Glomerular endothelial cell (primary cell): Measurements from ENCODE around the gene ZNF423. TPM values are rescaled to one million over a fixed set of nuclear protein-coding genes. Genes with fewer than 3 reads are reported as not detected.

Experiments used
- DNase-seq: peaks from one replicate; pipeline ENCODE4 v3.0.0-alpha.2; 2011; ENCODE audit warnings: low read depth, low spot score; ENCODE audit errors: extremely low read depth
- total RNA-seq: library from RNA; depleted of rRNA; stranded (reverse); fragments of >200 nt; gene quantifications from 2 replicates; pipeline ENCODE4 v1.2.3, GENCODE V29; 2015

Gene ZNF423
- total RNA-seq, 1 donor from 2014 or later = 3.4 TPM

DNA sequence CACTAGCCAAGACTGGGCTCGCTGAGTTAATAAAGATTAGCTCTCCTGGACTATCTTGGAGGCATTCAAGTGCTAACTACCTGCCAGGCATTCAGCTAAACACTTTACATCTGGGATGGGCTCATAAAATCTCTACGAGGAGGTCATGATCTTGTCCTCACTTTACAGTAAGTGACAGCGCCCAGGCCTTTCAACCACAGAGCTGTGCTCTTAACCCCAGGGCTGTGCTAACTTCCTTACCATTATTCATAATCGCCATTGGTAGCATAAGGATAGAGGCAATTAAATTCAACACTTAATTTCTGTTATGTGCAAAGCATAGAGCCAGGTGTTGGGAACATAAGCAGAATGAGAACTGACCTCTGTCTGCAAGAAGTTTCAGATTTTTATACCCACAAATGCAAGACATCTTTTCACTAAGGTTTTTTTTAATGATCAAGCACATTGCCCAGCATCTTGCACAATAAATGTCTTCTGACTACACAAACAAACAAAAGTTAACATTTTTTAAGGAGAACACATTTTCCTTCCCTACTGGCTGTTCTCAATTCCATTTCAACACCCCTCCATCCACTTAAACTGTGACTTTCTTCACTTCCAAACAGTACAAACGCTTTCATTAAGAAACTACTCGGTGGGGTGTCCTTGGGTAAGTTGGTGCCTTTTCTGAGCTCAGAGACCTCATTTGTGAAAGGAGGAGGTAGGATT, 310.0 kb downstream of the ZNF423 start:
- no peak for DNase-seq

DNA sequence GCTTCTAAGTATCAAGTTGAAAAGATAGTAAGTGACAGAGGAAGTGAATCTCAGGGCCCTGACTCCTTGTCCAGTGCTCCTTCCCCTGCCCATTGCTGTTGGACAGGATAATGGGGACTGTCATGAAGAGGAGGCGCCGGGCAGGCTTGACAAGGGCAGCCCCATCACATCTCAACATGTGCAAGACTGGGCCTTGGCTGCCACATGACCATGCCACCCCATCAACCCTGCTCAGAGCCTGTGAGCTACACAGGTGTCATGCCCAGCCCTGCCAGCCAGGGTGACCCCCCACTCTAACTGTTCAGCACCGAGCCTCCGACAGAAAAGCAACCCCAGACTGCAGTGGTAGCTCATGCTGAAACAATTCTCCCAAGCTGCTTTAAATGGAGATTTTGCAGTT, 310.7 kb downstream of the ZNF423 start:
- no peak for DNase-seq

DNA sequence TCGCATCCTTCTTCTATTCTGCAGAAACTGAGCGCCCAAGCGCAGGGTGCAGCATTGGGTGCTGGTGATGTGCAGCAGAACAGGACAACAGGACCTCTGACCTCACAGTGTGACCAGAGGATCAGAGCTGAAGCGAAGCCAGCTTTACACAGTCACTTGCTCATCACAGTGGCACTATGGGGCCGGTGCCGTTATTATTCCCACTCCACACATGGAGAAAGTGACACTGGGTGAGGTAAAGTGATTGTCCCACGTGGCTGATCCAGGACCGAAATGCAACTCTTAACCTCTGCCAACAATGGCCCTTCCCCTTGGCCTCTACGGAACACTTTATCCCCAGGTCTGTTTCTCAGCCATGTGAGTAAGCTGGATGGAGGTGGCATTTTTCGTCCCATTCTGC, 311.1 kb downstream of the ZNF423 start:
- DNase-seq = no peak

DNA sequence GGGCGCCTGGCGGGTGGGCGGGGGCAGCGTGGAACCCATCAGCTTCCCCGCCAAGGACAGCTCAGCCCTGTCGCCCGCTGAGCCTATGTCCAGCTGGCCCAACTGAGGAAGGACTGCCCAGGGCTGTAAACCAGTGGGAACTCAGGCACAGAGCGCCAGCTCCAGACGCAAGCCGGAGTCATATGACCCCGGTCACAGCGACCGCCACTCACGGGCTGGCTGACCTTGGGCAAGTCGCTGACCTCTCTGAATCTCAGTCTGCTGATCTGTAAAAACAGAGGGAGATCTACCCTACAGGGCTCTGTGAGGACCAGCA, 312.3 kb downstream of the ZNF423 start:
- DNase-seq = no peak

DNA sequence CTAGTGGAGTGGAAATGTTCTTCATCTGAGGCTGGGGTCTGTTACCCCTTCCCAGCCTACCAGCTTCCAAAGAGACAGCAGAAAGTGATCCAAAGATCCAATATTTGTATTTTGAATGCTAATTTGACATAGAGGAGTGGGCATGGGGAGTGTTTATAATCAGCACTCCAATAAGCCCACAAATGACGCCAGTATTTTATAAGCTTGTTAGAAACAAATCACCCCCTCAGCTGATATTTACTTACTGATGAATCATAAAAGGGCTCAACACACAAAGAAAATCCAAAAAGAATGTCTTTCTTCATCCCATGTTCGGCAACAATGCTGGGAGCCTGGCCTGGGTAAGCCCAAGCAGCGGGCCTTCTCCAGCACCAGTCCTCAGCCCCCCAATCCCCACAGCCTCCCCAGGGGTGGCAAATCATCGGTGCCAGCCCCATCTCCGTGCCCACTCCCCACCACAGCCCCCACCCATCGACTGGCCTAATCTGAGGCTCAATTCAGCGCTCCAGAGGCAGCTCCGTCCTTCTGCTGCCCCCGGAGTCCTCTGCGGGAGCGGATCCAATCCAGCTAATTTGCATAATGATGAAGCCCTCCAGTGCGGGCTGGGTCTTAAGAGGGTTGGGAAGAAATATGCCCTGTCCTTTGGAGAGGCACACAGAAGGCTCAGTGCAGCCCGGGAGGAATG, 312.8 kb downstream of the ZNF423 start:
- no peak for DNase-seq

DNA sequence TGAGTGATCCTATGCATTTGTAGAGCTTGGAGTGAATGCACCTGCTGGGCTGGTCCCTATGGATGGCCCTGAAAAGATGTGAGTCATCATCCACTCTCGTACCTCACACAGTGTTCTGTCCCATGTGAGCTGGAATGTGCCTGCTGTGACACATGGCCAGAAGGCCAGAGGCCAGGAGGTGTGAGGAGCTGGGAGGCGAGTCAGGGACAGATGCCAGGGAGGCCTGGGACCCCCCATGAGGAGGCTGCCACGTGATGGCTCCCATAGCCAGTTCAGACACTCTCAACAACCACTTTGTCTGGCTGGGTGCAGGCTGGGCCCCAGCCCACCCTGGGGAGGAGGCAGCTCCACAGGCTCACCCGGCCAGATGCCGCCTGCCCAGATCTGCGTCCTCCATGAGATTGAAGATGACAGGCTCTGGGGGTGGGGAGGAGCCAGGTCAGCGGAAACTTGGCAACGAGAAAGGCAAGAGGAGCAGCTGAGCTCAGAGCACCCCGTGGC, 313.5 kb downstream of the ZNF423 start:
- no peak for DNase-seq

DNA sequence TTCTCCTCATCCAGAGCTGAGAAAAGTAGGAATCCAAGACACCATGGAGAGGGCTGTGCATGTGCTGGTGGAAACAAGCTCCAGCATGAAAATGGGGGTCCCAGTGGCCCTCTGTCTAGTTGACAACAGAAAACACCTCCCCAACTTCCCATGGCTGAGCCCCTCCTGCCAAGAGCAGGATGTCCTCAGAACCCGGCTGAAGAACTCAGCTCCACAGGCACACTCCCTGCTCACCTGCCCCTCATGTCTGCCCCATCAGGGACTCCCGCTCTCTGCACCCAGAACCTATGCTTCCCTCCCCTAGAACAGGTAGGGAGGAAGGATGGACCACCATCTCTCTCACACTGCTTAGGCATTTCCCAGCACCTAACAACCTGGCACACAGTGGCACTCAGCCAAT, 315.1 kb downstream of the ZNF423 start:
- DNase-seq = no peak

DNA sequence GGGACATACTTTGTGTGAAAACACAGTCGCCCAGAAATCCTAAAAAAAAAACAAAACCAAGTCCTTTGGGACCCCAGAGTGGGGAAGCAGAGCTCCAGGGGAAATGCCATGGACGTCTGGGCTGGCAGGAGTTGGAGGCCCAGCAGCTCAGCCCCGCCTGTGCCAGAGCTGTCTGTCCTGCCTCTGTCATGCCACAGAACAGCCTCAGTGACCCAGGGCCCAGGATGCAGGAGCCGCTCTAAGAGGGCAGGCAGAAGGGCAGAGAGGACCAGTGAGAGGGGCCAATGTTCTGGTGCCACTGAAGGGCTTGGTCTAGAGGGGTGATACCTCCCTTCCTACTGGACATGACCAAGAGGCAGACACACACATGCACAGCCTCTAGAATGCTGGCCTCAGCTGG, 316.2 kb downstream of the ZNF423 start:
- DNase-seq = no peak

DNA sequence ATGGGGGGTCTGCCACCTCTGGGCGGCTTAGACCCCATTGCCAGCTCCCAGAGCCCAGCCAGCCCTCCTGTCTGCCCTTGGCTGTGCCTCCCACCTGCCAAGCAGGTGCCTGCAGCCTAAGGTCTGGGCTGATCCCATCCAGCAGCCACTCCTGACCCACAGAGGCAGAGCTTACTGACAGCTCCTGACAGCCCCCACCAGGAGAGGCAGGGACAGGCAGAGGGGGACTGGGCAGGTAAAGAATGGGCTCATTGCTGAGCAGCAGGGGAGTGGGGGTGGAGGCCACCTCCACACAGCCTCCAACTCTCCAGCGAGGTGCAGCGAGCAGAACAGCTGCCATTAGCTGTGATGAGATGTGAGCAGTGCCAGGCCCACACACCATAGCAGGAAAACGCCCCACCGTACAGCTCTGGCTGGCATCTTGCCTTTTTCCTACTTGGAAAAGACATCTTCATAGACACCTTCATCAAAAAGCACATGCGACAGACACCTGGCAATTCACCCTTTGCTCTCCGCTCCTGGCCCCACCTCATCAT, 317.9 kb downstream of the ZNF423 start:
- DNase-seq = no peak

DNA sequence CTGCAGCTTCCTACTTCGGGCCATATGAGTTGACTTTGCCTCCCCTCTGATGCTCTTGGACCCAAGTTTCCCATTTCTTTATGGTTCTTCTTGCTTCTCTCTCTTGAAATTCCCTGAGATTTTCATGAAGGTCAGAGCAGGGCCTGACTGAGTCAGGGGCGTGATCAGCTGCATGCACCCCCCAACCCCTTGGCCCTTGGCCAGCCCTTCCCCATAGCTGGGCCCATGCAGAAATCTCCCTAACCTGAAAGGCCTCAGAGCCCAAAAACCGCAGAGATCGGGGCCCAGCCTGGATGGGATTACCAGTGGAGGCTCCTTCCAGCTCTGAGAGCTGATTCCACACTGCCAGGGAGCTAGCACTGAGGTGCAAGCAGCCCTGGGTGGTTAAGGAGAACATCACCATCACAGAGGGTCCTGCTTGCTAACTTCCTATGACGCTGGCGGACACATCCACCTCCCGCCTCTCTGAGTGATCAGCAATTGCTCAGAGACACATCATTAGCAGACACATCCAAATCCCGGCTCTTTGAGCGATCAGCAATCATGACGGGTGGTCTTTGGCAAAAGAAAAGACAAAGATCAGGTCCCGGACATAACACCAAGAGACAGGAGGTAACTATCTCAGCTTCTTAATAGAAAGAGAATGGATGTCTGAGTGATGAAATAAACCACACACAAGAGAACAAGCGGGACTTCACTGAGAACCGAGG, 320.9 kb downstream of the ZNF423 start:
- DNase-seq = no peak

DNA sequence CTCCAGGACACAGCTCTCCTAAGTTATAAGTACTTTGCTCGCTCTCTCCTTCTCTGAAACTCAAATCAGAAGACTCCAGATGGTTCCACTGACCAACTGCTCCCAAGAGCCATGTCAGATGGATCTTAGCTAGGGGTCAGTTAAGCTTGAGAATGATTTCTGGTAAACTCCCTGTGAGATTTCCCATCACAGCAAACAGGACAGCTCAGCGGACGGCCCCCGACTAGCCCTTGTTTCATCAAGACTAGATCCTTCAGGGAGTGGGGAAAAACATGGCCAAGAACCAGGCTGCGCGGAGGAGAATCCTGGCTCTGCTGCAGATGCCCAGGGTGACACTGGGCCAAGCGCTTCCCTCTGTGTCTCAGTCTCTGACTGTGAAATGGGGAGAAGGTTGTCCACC, 322.5 kb downstream of the ZNF423 start:
- no peak for DNase-seq

DNA sequence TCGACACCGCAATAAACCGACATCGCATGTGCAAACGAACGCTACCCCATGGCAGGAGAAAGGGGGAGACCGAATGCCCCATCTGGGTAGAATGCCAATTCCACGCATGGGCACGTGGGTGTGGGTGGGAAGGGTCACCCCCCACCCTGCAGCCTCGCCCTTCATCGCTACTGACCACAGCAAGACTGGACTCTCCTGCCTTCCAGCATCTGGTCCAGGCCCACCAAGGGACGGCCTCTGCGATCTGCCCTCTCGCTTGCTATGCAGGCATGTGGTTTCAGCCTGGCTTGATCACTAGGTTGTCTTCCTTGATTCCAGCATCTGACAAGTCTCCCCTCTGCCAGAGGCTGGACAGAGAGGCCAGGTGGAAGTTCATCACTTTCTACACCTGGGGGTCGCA, 323.0 kb downstream of the ZNF423 start:
- DNase-seq = no peak

DNA sequence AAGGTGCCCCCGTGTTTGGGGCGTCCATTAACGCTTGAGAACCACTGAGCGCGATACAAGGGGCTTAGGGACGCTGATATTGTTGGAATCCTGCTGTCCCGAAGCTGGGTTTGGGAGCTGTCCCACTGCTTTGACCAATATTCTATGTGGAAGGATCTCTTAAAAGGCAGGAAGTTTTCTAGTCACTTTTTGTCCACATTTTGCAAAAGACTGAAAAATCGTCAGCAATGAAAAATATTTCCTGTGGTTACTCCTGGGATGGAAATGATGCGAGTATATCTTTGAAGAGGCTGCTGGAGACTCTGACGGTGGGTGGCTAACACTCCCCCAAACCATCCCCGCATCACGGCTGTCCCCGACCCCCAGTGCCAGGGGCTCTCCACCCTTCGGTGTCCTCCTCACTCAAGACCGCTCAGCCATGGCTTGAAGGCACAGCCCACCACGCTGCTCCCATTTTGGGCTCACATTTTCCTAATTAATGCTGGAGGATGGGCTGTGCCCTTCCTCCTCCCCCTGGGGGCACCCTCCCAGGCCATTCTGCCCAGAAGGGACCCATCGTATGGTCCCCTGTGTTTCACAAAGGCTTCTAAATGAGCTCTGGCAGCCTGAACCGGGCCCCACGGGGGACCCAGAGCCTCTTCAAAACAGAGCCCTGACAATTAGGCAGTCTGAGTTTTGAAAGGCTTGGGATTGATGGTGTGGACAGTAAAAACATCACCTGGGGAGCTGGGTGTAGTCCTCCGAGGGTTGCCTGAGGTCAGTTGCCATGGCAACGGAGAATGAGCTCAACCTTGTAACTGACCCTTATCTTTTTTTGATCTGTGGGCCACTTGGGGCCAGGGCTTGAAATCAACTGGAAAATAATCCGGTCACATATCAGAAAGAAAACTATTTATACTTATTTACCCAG, 323.7 kb downstream of the ZNF423 start:
- DNase-seq = no peak

DNA sequence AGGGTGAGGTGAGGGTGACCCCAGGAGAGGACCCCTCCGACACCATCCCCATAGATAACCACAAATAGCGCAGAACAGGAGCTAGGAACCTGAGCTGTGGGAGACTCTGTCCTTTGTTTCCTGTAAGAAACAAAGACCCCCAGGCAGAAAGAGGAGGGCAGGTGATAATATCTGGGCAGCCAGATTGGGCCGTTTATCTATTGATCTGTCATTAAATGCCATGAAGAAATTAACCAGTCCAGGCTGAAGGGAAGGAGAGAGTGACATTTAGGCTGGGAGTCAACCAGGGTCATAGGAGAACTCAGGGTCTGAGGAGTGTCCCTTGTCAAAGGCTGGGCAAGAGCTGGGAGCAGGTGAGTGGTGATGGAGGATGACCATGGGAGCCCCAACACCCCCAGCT, 324.5 kb downstream of the ZNF423 start:
- DNase-seq = no peak

DNA sequence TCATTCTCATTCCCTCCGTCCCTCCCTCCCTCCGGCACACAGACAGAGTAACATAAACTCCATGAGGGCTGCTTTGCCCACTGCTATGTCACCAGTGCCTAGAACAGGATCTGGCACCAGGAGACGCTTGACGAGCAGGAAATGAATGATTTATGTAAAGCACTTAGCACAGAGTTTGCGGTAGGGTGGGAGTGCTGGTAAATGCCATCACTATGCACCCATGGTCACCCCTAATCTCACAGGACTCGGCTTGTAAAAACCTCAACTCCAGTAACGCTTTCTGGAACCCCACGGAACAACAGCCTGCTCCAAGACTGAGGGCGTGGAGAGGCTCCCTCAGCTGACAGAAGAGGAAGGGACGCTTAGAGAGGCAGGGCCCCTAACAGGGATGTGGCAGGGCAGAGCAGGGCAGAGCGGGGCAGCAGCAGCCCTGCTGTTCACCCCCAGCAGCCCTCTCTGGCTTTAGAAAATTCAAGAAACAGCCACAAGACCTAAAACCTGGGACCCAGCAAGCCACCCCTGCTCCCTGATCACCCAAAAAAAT, 325.4 kb downstream of the ZNF423 start:
- no peak for DNase-seq

DNA sequence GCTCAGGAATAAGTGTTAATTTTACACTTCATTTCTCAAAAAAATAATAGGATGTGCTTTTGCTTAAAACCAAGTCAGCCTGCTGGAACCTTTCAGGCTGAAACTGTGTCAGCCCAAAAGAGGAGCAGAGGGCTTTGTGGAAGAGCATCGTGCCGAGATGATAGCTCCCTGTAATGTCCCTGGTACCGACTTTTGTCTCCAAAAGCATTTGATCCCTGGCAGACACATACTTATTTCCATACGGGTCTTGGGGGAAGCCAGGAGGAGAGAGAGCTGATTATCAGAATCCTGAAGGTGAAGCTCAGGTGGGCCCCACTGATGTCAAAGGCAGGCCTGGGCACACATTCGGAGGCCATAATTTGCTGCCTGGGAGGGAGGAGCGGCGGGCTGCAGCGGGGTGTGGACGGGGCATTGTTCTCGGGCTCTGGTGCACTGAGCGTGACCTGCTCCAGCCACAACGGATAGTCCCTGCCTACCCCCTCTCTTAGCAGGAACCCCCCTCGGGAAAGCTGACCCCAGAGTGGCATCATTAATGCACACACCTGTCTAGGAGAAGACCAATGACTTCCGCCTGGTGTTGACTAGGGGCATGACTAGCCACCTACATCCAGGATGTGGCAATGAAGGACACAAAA, 326.4 kb downstream of the ZNF423 start:
- no peak for DNase-seq

DNA sequence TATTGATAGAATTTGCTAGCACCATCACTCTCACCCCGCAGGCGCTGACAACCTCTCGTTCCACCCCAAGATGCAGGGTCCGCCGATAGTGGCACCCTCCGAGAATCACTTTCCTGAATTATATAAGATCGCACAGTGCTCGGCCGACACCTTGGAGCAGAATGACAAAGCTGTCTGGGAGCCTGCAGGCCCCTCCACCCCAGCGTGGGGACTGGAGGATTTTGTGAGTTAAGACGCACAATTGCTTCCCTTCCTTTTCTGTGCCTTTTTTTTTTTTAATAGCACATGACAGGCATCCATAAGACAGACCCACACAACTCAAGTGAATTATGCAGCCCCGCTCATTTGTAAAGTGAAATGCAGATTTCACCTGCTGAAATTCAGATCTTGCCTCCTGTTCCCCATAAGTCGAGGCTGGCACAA, 327.0 kb downstream of the ZNF423 start:
- no peak for DNase-seq

DNA sequence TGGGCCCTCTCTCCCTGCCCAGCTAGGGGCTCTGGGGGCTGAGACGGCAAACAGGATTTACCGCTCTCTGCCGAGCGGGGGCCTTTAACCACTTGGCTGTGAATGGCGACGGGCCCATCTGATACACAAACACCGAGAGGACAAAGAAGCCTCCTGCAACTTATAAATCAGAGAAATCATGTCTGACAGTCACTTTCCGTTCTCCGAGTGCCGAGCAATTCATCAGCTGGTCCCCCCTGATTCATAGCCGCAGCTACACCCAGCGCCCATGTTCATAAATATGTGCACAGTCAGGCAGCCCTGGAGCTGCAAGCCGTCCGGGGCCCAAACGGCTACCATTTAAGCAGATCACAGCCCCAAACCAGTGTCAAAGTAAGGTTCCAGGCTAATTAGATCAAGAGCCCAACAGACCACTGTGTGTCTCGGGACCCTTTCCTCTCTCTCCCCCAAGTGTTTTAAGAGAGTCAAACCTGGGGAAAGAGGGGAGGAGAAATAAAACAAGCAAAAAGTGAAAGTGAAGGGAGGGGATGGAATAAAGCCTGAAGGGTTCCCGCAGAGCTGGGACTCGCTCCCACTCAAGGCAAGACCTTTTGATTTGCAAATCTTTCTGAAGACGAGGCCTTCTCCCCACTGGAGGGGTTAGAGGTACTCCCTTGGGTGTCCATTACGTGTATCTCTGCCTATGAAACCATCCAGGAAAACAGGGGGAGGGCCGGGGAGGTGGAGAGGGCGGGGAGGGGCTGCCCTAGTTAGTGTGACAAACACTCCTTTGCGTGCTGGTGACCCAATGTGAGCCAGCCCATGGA, 327.6 kb downstream of the ZNF423 start:
- no peak for DNase-seq

DNA sequence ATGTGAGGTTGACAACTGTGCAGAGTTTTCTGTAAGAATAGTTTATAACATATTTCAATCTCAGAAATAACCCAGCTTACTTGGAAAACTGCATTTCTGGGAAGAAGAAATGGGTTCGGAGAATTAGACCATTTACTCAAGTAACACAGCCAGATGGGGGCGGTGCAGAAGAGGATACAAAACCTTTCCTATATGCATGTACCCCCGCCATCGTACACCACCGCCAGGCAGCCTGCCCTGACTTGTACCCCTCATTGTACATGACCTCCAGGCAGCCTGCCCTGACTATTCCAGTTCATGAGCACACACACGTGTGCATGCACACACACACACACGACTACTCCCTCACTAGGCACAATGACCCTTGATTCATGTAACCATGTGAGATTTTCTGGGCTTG, 328.3 kb downstream of the ZNF423 start:
- no peak for DNase-seq
